ENCODE data around the gene HCN2. TPM values are rescaled to one million over a fixed set of nuclear protein-coding genes. Genes with fewer than 3 reads are reported as not detected.

The HCN2 gene
- total and polyA plus RNA-seq, 10 donors: 0.09 to 1.1 (median 0.31) TPM; not detected in 2

DNA sequence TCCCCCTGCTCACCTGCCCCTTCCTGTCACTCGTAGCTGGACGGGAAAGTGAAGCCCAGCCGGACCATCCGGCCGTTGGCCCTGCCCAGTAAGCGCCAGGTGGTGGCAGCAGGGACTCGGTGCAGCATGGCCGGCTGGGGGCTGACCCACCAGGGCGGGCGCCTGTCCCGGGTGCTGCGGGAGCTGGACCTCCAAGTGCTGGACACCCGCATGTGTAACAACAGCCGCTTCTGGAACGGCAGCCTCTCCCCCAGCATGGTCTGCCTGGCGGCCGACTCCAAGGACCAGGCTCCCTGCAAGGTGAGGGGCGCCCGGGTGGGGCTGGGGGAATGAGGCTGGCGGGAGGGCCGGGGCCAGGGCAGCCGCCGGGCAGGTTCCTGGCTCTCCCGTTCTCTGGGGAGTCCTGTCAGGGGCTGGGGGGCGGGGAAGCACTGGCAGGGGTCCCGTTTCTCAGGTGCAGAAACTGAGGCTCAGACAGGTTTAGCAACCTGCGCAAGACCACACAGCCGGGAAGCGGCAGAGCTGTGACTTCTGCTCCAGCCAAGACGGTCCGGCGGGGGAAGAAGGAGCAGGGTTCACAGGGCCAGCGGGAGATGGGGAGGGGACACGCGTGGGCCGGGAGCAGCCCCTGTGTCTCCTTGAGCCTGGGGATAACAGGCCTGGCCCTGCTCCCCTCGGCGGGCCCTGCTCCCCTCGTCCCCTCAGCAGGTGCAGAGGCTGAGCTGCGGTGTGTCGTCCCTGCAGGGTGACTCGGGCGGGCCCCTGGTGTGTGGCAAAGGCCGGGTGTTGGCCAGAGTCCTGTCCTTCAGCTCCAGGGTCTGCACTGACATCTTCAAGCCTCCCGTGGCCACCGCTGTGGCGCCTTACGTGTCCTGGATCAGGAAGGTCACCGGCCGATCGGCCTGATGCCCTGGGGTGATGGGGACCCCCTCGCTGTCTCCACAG lies 40.5 kb upstream of the HCN2 start:
- Histone ChIP-seq H3K27ac (no peak overlapping the region), H3K36me3 (no peaks in the 10 kb centered on the region), H3K4me3 (no peak overlapping the region), H3K4me1 (peaks cover 0 to 14% (median 1%) of the 10 kb centered on the region in 6 donors), H3K9me3 (no peaks in the 10 kb centered on the region), H3K27me3 (replicated peaks in 1 of 7) (peaks cover 0 to 43% (median 0%) of the 10 kb centered on the region in 7 donors)
- intact Hi-C loops (cut with DNase I; ENCODE audit: low total_unique reads): no loop called here
- no peak for TF ChIP-seq POLR2AphosphoS5 (IDR thresholded peaks at IDR 0.05)
- no peak for TF ChIP-seq POLR2A (IDR thresholded peaks at IDR 0.05)
- TF ChIP-seq, protein P1, sequence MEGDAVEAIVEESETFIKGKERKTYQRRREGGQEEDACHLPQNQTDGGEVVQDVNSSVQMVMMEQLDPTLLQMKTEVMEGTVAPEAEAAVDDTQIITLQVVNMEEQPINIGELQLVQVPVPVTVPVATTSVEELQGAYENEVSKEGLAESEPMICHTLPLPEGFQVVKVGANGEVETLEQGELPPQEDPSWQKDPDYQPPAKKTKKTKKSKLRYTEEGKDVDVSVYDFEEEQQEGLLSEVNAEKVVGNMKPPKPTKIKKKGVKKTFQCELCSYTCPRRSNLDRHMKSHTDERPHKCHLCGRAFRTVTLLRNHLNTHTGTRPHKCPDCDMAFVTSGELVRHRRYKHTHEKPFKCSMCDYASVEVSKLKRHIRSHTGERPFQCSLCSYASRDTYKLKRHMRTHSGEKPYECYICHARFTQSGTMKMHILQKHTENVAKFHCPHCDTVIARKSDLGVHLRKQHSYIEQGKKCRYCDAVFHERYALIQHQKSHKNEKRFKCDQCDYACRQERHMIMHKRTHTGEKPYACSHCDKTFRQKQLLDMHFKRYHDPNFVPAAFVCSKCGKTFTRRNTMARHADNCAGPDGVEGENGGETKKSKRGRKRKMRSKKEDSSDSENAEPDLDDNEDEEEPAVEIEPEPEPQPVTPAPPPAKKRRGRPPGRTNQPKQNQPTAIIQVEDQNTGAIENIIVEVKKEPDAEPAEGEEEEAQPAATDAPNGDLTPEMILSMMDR (IDR thresholded peaks at IDR 0.05 in 8 of 11, conservative IDR thresholded peaks at IDR 0.05 in 3 of 11): no peak
- WGBS, 5 donors: 76 to 84% (median 78%) methylated on average over 26 to 52 of the region's 52 CpGs
- DNase-seq: no peak

DNA sequence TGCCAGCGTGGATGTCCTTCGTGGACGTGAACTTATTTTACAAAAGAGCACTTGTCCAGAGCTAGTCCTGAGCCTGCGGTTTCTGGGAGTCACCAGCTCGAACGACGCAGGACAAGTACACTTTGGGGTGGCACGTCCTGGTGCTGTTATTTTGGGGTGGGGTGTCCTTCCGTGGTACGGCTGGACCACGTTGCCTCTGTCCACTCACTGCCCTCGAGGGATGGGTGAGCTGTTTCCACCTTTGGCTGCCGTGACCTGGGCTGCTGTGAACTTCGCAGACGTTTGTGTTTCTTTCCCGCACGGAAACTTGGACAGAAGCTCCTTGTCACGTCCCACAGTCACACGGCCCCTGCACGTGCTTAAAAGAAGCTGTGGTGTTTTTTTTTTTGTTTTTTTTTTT lies 34.9 kb upstream of the HCN2 start:
- Histone ChIP-seq H3K9me3 (no peaks in the 10 kb centered on the region), H3K27me3 (replicated peaks in 1 of 7) (peaks cover 0 to 7% (median 0%) of the 10 kb centered on the region in 7 donors), H3K4me1 (peaks cover 0 to 25% (median 6%) of the 10 kb centered on the region in 6 donors), H3K4me3 (no peak overlapping the region), H3K27ac (no peak overlapping the region), H3K36me3 (no peaks in the 10 kb centered on the region)
- intact Hi-C loops (cut with DNase I; ENCODE audit: low total_unique reads): no loop called here
- 78 to 89% (median 83%) methylated on average over 20 of the region's 20 CpGs for WGBS, 5 donors
- no peak for TF ChIP-seq POLR2AphosphoS5 (IDR thresholded peaks at IDR 0.05)
- no peak for DNase-seq

- no peak overlapping the region for H3K4me3 ChIP-seq
- TF ChIP-seq POLR2AphosphoS5 (IDR thresholded peaks at IDR 0.05) (no peak), POLR2A (IDR thresholded peaks at IDR 0.05) (no peak)
- TF ChIP-seq, protein P1 (IDR thresholded peaks at IDR 0.05 in 8 of 11, conservative IDR thresholded peaks at IDR 0.05 in 3 of 11): no peak
- peaks cover 0 to 6% (median 0%) of the 10 kb centered on the region in 7 donors for H3K27me3 ChIP-seq (replicated peaks in 1 of 7)
- intact Hi-C loops (cut with DNase I; ENCODE audit: low total_unique reads): no loop called here
- H3K9me3 ChIP-seq: no peaks in the 10 kb centered on the region
- H3K27ac ChIP-seq: peak overlapping the region in 4 of 8 donors; percentile 55 to 83 (median 76)
- peaks cover 0 to 25% (median 6%) of the 10 kb centered on the region in 6 donors for H3K4me1 ChIP-seq
- H3K36me3 ChIP-seq: no peaks in the 10 kb centered on the region
- 88 to 95% (median 93%) methylated on average over 14 of the region's 14 CpGs for WGBS, 5 donors
- no peak for DNase-seq
These were observed 34.2 kb upstream of the HCN2 start for GRCh38 chr19:555474-555808.

GRCh38 chr19:556611-557382 lies 32.9 kb upstream of the HCN2 start:
- DNase-seq: no peak
- WGBS, 5 donors: 79 to 89% (median 86%) methylated on average over 18 to 31 of the region's 31 CpGs
- Histone ChIP-seq H3K4me1 (peaks cover 0 to 18% (median 6%) of the 10 kb centered on the region in 6 donors), H3K36me3 (no peaks in the 10 kb centered on the region), H3K9me3 (no peaks in the 10 kb centered on the region), H3K4me3 (no peak overlapping the region), H3K27ac (peak overlapping the region; percentile 15 to 83 (median 54)), H3K27me3 (replicated peaks in 1 of 7) (peaks cover 0 to 6% (median 0%) of the 10 kb centered on the region in 7 donors)
- intact Hi-C loops (cut with DNase I; ENCODE audit: low total_unique reads): no loop called here
- no peak for TF ChIP-seq POLR2A (IDR thresholded peaks at IDR 0.05)
- TF ChIP-seq, protein P1 (IDR thresholded peaks at IDR 0.05 in 8 of 11, conservative IDR thresholded peaks at IDR 0.05 in 3 of 11): no peak
